GM23338 (cell line): Measurements from ENCODE around the gene USP38. TPM values are rescaled to one million over a fixed set of nuclear protein-coding genes. Genes with fewer than 3 reads are reported as not detected.

ENCODE experiments used
- ATAC-seq: fragments of 200-7000 bp; cut with Tn5 transposase; 3 replicates; pipeline ENCODE4 v1.9.1; 2020
- DNase-seq: peaks from one replicate; pipeline ENCODE4 v3.0.0-alpha.2; 2015; ENCODE audit warnings: low spot score
- H2AFZ ChIP-seq: fragments of 200-600 bp; sonication (generic); 2 replicates; pipeline ENCODE4 v1.8.0; 2016; ENCODE audit warnings: antibody characterized with exemption, mild to moderate bottlenecking, moderate library complexity
- H3F3A ChIP-seq: fragments of 200-600 bp; sonication (generic); replicated peaks from 2 replicates; pipeline ENCODE4 v1.8.0; 2017; ENCODE audit warnings: antibody characterized with exemption, mixed run types, low read depth
- H3K27ac ChIP-seq: fragments of 200-600 bp; sonication (generic); 2 replicates; pipeline ENCODE4 v1.6.1; 2016; ENCODE audit warnings: low read depth
- H3K27me3 ChIP-seq: fragments of 200-600 bp; sonication (generic); 2 replicates; pipeline ENCODE4 v1.8.0; 2016; ENCODE audit warnings: mild to moderate bottlenecking, mixed run types, moderate library complexity; ENCODE audit not compliant: insufficient read depth
- H3K36me3 ChIP-seq: fragments of 200-600 bp; sonication (generic); 2 replicates; pipeline ENCODE4 v1.8.0; 2016; ENCODE audit warnings: mild to moderate bottlenecking; ENCODE audit not compliant: insufficient read depth
- H3K4me1 ChIP-seq: fragments of 200-600 bp; sonication (generic); 2 replicates; pipeline ENCODE4 v1.8.0; 2016; ENCODE audit warnings: mild to moderate bottlenecking, moderate library complexity; ENCODE audit not compliant: insufficient read depth
- H3K4me2 ChIP-seq: fragments of 200-600 bp; sonication (generic); 2 replicates; pipeline ENCODE4 v1.7.1; 2017; ENCODE audit warnings: mixed run types
- H3K4me3 ChIP-seq: fragments of 200-600 bp; sonication (generic); 2 replicates; pipeline ENCODE4 v1.6.1; 2016; ENCODE audit warnings: mixed run types
- H3K79me2 ChIP-seq: fragments of 200-600 bp; sonication (generic); replicated peaks from 2 replicates; pipeline ENCODE4 v1.8.0; 2017; ENCODE audit warnings: mild to moderate bottlenecking; ENCODE audit not compliant: insufficient read depth
- H3K9me2 ChIP-seq: fragments of 200-600 bp; sonication (generic); 2 replicates; pipeline ENCODE4 v1.8.0; 2017; ENCODE audit not compliant: insufficient read depth
- H4K20me1 ChIP-seq: fragments of 200-600 bp; sonication (generic); replicated peaks from 2 replicates; pipeline ENCODE4 v1.8.0; 2017; ENCODE audit warnings: mild to moderate bottlenecking; ENCODE audit not compliant: insufficient read depth
- H3K27ac Mint-ChIP-seq: 2 replicates; pipeline ENCODE4 v1.8.0; 2020; ENCODE audit warnings: inconsistent platforms, mild to moderate bottlenecking, moderate library complexity, mixed read lengths
- H3K27me3 Mint-ChIP-seq: 3 replicates; pipeline ENCODE4 v1.8.0; 2022; ENCODE audit warnings: low read depth, mild to moderate bottlenecking, moderate library complexity, mixed read lengths, inconsistent platforms; ENCODE audit not compliant: insufficient read depth, poor library complexity
- H3K36me3 Mint-ChIP-seq: 3 replicates; pipeline ENCODE4 v1.8.0; 2021; ENCODE audit warnings: low read depth, mild to moderate bottlenecking, inconsistent platforms, moderate library complexity, mixed read lengths
- H3K4me1 Mint-ChIP-seq: 3 replicates; pipeline ENCODE4 v1.8.0; 2020; ENCODE audit warnings: mild to moderate bottlenecking, inconsistent platforms, mixed read lengths
- H3K4me3 Mint-ChIP-seq: 3 replicates; pipeline ENCODE4 v1.8.0; 2021; ENCODE audit warnings: moderate library complexity, mild to moderate bottlenecking, inconsistent platforms, mixed read lengths
- H3K9me3 Mint-ChIP-seq: 3 replicates; pipeline ENCODE4 v1.8.0; 2020; ENCODE audit warnings: moderate library complexity, mild to moderate bottlenecking, inconsistent platforms, mixed read lengths
- CREB1 ChIP-seq: fragments of 250-450 bp; sonication (Bioruptor Pico); IDR thresholded peaks from 2 replicates; pipeline ENCODE4 v1.5.0; 2020; ENCODE audit warnings: low read depth, mild to moderate bottlenecking, moderate library complexity
- EZH2 ChIP-seq: fragments of 200-600 bp; sonication (generic); IDR thresholded peaks from one replicate; pipeline ENCODE4 v1.8.0; 2017; ENCODE audit warnings: antibody characterized with exemption, mild to moderate bottlenecking, low read depth; ENCODE audit not compliant: unreplicated experiment
- EZH2phosphoT487 ChIP-seq: fragments of 200-600 bp; sonication (generic); IDR thresholded peaks from one replicate; pipeline ENCODE4 v1.8.1; 2018; ENCODE audit warnings: antibody characterized with exemption; ENCODE audit not compliant: unreplicated experiment
- JUNB ChIP-seq: IDR thresholded peaks from one replicate; pipeline ENCODE4 v1.6.1; 2016; ENCODE audit warnings: antibody characterized with exemption; ENCODE audit not compliant: unreplicated experiment
- NANOG ChIP-seq: IDR thresholded peaks from 2 replicates; pipeline ENCODE4 v1.6.1; 2016; ENCODE audit warnings: antibody characterized with exemption, borderline replicate concordance
- POLR2AphosphoS5 ChIP-seq: IDR thresholded peaks from 2 replicates; pipeline ENCODE4 v1.6.1; 2016; ENCODE audit warnings: antibody characterized with exemption, low read depth
- STAT1 ChIP-seq: IDR thresholded peaks from one replicate; pipeline ENCODE4 v1.6.1; 2016; ENCODE audit warnings: antibody characterized with exemption; ENCODE audit not compliant: unreplicated experiment
- ZNF114 ChIP-seq: fragments of 250-450 bp; sonication (Bioruptor Pico); IDR thresholded peaks from 2 replicates; pipeline ENCODE4 v1.5.0; 2020; ENCODE audit warnings: mild to moderate bottlenecking, moderate library complexity
- ZNF331 ChIP-seq: fragments of 250-450 bp; sonication (Bioruptor Pico); IDR thresholded peaks from 2 replicates; pipeline ENCODE4 v1.5.0; 2020; ENCODE audit warnings: low read depth, mild to moderate bottlenecking, moderate library complexity
- polyA plus RNA-seq: library from polyadenylated mRNA; unstranded; fragments of >200 nt; fragmentation: Nextera tagmentation; extraction: Ambion mirVana; gene quantifications from 2 replicates; pipeline ENCODE4 v1.2.1, GENCODE V29; 2016
- total RNA-seq: library from RNA; depleted of rRNA; stranded (reverse); fragments of >200 nt; shearing (Covaris generic); gene quantifications from 2 replicates; pipeline ENCODE4 v1.2.3, GENCODE V29; 2014
- TF ChIP-seq, protein P1 (sequence below): fragments of 250-450 bp; sonication (Bioruptor Pico); IDR thresholded peaks from 2 replicates; pipeline ENCODE4 v1.5.0; 2020; ENCODE audit warnings: mild to moderate bottlenecking, moderate library complexity
- TF ChIP-seq, protein P2 (sequence below), 2 experiments: fragments of 200-600 bp in 1 of 2; sonication (generic) in 1 of 2; conservative IDR thresholded peaks; 2 replicates each; pipeline versions ENCODE4 v1.5.1 to v1.6.1; 2016 to 2017; ENCODE audit warnings: antibody characterized with exemption in 2 of 2, low read depth in 2 of 2, mild to moderate bottlenecking in 2 of 2, moderate library complexity in 1 of 2
- TF ChIP-seq, protein P3 (sequence below): IDR thresholded peaks from 2 replicates; pipeline ENCODE4 v1.6.1; 2016; ENCODE audit warnings: antibody characterized with exemption
- TF ChIP-seq, protein P4 (sequence below): IDR thresholded peaks from one replicate; pipeline ENCODE4 v1.6.1; 2018; ENCODE audit warnings: antibody characterized with exemption; ENCODE audit not compliant: unreplicated experiment

The USP38 gene
- total and polyA plus RNA-seq, 2 experiments from 2014 or later: 3.7 to 16.5 TPM

DNA sequence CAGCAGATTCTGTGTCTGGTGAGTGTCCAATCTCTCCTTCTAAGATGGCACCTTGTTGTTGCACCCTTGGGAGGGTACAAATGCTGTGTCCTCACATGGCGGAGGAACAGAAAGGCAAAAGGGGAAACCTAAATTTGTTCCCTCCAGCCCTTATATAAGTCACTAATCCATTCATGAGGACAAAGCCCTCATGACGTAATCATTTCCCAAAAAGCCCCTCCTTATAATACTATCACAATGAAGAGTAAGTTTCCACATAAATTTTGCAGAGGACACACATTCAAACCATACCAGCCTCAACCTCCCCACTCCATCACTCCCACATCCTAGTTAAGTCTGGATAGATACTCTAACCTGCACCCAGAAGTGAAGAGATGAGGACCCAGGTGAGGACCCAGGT is 63.1 kb downstream of the USP38 start (continued):
- TF ChIP-seq, protein P1, sequence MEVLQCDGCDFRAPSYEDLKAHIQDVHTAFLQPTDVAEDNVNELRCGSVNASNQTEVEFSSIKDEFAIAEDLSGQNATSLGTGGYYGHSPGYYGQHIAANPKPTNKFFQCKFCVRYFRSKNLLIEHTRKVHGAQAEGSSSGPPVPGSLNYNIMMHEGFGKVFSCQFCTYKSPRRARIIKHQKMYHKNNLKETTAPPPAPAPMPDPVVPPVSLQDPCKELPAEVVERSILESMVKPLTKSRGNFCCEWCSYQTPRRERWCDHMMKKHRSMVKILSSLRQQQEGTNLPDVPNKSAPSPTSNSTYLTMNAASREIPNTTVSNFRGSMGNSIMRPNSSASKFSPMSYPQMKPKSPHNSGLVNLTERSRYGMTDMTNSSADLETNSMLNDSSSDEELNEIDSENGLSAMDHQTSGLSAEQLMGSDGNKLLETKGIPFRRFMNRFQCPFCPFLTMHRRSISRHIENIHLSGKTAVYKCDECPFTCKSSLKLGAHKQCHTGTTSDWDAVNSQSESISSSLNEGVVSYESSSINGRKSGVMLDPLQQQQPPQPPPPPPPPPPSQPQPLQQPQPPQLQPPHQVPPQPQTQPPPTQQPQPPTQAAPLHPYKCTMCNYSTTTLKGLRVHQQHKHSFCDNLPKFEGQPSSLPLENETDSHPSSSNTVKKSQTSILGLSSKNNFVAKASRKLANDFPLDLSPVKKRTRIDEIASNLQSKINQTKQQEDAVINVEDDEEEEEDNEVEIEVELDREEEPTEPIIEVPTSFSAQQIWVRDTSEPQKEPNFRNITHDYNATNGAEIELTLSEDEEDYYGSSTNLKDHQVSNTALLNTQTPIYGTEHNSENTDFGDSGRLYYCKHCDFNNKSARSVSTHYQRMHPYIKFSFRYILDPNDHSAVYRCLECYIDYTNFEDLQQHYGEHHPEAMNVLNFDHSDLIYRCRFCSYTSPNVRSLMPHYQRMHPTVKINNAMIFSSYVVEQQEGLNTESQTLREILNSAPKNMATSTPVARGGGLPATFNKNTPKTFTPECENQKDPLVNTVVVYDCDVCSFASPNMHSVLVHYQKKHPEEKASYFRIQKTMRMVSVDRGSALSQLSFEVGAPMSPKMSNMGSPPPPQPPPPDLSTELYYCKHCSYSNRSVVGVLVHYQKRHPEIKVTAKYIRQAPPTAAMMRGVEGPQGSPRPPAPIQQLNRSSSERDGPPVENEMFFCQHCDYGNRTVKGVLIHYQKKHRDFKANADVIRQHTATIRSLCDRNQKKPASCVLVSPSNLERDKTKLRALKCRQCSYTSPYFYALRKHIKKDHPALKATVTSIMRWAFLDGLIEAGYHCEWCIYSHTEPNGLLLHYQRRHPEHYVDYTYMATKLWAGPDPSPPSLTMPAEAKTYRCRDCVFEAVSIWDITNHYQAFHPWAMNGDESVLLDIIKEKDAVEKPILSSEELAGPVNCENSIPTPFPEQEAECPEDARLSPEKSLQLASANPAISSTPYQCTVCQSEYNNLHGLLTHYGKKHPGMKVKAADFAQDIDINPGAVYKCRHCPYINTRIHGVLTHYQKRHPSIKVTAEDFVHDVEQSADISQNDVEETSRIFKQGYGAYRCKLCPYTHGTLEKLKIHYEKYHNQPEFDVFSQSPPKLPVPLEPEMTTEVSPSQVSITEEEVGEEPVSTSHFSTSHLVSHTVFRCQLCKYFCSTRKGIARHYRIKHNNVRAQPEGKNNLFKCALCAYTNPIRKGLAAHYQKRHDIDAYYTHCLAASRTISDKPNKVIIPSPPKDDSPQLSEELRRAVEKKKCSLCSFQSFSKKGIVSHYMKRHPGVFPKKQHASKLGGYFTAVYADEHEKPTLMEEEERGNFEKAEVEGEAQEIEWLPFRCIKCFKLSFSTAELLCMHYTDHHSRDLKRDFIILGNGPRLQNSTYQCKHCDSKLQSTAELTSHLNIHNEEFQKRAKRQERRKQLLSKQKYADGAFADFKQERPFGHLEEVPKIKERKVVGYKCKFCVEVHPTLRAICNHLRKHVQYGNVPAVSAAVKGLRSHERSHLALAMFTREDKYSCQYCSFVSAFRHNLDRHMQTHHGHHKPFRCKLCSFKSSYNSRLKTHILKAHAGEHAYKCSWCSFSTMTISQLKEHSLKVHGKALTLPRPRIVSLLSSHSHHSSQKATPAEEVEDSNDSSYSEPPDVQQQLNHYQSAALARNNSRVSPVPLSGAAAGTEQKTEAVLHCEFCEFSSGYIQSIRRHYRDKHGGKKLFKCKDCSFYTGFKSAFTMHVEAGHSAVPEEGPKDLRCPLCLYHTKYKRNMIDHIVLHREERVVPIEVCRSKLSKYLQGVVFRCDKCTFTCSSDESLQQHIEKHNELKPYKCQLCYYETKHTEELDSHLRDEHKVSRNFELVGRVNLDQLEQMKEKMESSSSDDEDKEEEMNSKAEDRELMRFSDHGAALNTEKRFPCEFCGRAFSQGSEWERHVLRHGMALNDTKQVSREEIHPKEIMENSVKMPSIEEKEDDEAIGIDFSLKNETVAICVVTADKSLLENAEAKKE (CRISPR knock-in tag): no peak
- TF ChIP-seq STAT1: no peak
- TF ChIP-seq POLR2AphosphoS5: no peak
- no peak for TF ChIP-seq CREB1 (CRISPR knock-in tag)

DNA sequence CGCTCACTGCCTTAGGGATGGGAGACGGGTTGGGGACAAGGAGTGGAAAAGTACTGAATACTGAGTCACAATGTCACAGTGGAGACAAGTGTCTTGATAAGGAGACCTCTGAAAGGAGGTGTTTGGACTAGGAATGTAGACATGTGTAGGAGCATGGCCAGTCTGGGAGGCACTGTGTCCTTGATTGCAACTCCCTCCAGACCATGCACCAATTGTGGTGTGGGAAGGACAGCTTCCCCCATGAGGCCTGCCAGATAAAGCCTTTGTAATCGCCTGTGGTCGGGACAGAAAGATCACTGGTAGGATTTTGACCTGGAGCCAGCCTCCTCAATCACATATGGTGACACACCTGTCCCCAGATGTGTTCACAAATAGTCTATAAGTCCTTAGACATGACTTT is 64.1 kb downstream of the USP38 start:
- ATAC-seq (no peak), DNase-seq (no peak)
- Histone ChIP-seq H3K4me2 (no peak overlapping the region), H3K27me3 (no peaks in the 10 kb centered on the region), H2AFZ (peak overlapping the region; percentile 66; the same call in 1 of the 2 replicates), H3K79me2 (no peaks in the 10 kb centered on the region), H3F3A (no peaks in the 10 kb centered on the region), H3K9me2 (no peaks in the 10 kb centered on the region; the same call in 1 of the 2 replicates), H3K4me1 (peaks cover 8% of the 10 kb centered on the region), H3K36me3 (no peaks in the 10 kb centered on the region), H3K4me3 (no peak overlapping the region), H3K27ac (no peak overlapping the region), H4K20me1 (no peaks in the 10 kb centered on the region)
- peaks cover 12% of the 10 kb centered on the region for H3K4me1 Mint-ChIP-seq
- no peaks in the 10 kb centered on the region for H3K36me3 Mint-ChIP-seq
- H3K27ac Mint-ChIP-seq: no peak overlapping the region
- no peaks in the 10 kb centered on the region for H3K9me3 Mint-ChIP-seq
- H3K27me3 Mint-ChIP-seq: peaks cover 2% of the 10 kb centered on the region
- H3K4me3 Mint-ChIP-seq: no peak overlapping the region
- TF ChIP-seq EZH2 (no peak), CREB1 (CRISPR knock-in tag) (no peak), STAT1 (no peak), ZNF331 (no peak), JUNB (no peak), NANOG (no peak), EZH2phosphoT487 (no peak), ZNF114 (CRISPR knock-in tag) (no peak), POLR2AphosphoS5 (no peak)
- TF ChIP-seq, protein P2, sequence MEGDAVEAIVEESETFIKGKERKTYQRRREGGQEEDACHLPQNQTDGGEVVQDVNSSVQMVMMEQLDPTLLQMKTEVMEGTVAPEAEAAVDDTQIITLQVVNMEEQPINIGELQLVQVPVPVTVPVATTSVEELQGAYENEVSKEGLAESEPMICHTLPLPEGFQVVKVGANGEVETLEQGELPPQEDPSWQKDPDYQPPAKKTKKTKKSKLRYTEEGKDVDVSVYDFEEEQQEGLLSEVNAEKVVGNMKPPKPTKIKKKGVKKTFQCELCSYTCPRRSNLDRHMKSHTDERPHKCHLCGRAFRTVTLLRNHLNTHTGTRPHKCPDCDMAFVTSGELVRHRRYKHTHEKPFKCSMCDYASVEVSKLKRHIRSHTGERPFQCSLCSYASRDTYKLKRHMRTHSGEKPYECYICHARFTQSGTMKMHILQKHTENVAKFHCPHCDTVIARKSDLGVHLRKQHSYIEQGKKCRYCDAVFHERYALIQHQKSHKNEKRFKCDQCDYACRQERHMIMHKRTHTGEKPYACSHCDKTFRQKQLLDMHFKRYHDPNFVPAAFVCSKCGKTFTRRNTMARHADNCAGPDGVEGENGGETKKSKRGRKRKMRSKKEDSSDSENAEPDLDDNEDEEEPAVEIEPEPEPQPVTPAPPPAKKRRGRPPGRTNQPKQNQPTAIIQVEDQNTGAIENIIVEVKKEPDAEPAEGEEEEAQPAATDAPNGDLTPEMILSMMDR (conservative IDR thresholded peaks at IDR 0.05; ENCODE audit: low read depth in 2 of 2): no peak
- TF ChIP-seq, protein P3, sequence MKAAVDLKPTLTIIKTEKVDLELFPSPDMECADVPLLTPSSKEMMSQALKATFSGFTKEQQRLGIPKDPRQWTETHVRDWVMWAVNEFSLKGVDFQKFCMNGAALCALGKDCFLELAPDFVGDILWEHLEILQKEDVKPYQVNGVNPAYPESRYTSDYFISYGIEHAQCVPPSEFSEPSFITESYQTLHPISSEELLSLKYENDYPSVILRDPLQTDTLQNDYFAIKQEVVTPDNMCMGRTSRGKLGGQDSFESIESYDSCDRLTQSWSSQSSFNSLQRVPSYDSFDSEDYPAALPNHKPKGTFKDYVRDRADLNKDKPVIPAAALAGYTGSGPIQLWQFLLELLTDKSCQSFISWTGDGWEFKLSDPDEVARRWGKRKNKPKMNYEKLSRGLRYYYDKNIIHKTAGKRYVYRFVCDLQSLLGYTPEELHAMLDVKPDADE: no peak
- TF ChIP-seq, protein P4, sequence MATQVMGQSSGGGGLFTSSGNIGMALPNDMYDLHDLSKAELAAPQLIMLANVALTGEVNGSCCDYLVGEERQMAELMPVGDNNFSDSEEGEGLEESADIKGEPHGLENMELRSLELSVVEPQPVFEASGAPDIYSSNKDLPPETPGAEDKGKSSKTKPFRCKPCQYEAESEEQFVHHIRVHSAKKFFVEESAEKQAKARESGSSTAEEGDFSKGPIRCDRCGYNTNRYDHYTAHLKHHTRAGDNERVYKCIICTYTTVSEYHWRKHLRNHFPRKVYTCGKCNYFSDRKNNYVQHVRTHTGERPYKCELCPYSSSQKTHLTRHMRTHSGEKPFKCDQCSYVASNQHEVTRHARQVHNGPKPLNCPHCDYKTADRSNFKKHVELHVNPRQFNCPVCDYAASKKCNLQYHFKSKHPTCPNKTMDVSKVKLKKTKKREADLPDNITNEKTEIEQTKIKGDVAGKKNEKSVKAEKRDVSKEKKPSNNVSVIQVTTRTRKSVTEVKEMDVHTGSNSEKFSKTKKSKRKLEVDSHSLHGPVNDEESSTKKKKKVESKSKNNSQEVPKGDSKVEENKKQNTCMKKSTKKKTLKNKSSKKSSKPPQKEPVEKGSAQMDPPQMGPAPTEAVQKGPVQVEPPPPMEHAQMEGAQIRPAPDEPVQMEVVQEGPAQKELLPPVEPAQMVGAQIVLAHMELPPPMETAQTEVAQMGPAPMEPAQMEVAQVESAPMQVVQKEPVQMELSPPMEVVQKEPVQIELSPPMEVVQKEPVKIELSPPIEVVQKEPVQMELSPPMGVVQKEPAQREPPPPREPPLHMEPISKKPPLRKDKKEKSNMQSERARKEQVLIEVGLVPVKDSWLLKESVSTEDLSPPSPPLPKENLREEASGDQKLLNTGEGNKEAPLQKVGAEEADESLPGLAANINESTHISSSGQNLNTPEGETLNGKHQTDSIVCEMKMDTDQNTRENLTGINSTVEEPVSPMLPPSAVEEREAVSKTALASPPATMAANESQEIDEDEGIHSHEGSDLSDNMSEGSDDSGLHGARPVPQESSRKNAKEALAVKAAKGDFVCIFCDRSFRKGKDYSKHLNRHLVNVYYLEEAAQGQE: no peak
